ENCODE data around the gene RMC1.
"Not testable (repeated sequence)": the region's sequence is repeated elsewhere in the genome, so short reads cannot be mapped to it uniquely, and the experiment has no call there.

Gene RMC1

GRCh38 chr18:23573626-23574431 lies 70.5 kb downstream of the RMC1 start:
- Histone ChIP-seq H3K36me3 (replicated peaks; ENCODE audit: low read depth, low read length) (peaks cover 28% of the 10 kb centered on the region), H3K9ac (ENCODE audit: low read length) (no peak overlapping the region), H3K9me3 (ENCODE audit: insufficient read depth, low read length) (no peaks in the 10 kb centered on the region), H2AFZ (ENCODE audit: low read depth, low read length) (no peak overlapping the region), H3K27me3 (ENCODE audit: low read depth, low read length) (no peaks in the 10 kb centered on the region), H3K79me2 (ENCODE audit: low read length) (peaks cover 2% of the 10 kb centered on the region; the same call in 1 of the 2 replicates), H3K4me3 (ENCODE audit: low read length) (no peak overlapping the region), H3K27ac (ENCODE audit: low read length) (no peak overlapping the region), H3K4me1 (ENCODE audit: low read length) (peaks cover 7% of the 10 kb centered on the region), H3K4me2 (ENCODE audit: low read length) (no peak overlapping the region), H4K20me1 (ENCODE audit: insufficient read depth, low read length) (peaks cover 5% of the 10 kb centered on the region)
- TF ChIP-seq EZH2phosphoT487 (IDR thresholded peaks at IDR 0.05; ENCODE audit: low read depth) (no peak), CTCF (IDR thresholded peaks at IDR 0.05; ENCODE audit: low read depth, low read length) (no peak)

- Histone ChIP-seq H3K9ac (ENCODE audit: low read length) (no peak overlapping the region), H3K79me2 (ENCODE audit: low read length) (peaks cover 5% of the 10 kb centered on the region; the same call in 1 of the 2 replicates), H3K4me1 (ENCODE audit: low read length) (peaks cover 16% of the 10 kb centered on the region), H3K27me3 (ENCODE audit: low read depth, low read length) (no peaks in the 10 kb centered on the region), H2AFZ (ENCODE audit: low read depth, low read length) (no peak overlapping the region), H3K27ac (ENCODE audit: low read length) (no peak overlapping the region), H3K9me3 (ENCODE audit: insufficient read depth, low read length) (no peaks in the 10 kb centered on the region), H3K4me2 (ENCODE audit: low read length) (no peak overlapping the region), H3K36me3 (replicated peaks; ENCODE audit: low read depth, low read length) (peaks cover 23% of the 10 kb centered on the region), H4K20me1 (ENCODE audit: insufficient read depth, low read length) (peaks cover 11% of the 10 kb centered on the region), H3K4me3 (ENCODE audit: low read length) (no peak overlapping the region)
- TF ChIP-seq EZH2phosphoT487 (IDR thresholded peaks at IDR 0.05; ENCODE audit: low read depth) (no peak), CTCF (IDR thresholded peaks at IDR 0.05; ENCODE audit: low read depth, low read length) (no peak)
These were observed 71.4 kb downstream of the RMC1 start for GRCh38 chr18:23574611-23575308.

- Histone ChIP-seq H3K4me1 (ENCODE audit: low read length) (peaks cover 21% of the 10 kb centered on the region), H3K36me3 (replicated peaks; ENCODE audit: low read depth, low read length) (peaks cover 21% of the 10 kb centered on the region), H3K27me3 (ENCODE audit: low read depth, low read length) (no peaks in the 10 kb centered on the region), H2AFZ (ENCODE audit: low read depth, low read length) (no peak overlapping the region), H3K9me3 (ENCODE audit: insufficient read depth, low read length) (no peaks in the 10 kb centered on the region), H3K79me2 (ENCODE audit: low read length) (peaks cover 5% of the 10 kb centered on the region; the same call in 1 of the 2 replicates), H4K20me1 (ENCODE audit: insufficient read depth, low read length) (peaks cover 16% of the 10 kb centered on the region), H3K4me3 (ENCODE audit: low read length) (no peak overlapping the region), H3K9ac (ENCODE audit: low read length) (no peak overlapping the region), H3K4me2 (ENCODE audit: low read length) (no peak overlapping the region), H3K27ac (ENCODE audit: low read length) (no peak overlapping the region)
- no peak for TF ChIP-seq CTCF (IDR thresholded peaks at IDR 0.05; ENCODE audit: low read depth, low read length)
- no peak for TF ChIP-seq EZH2phosphoT487 (IDR thresholded peaks at IDR 0.05; ENCODE audit: low read depth)
These were observed 72.0 kb downstream of the RMC1 start for GRCh38 chr18:23575309-23575651.

GRCh38 chr18:23577521-23577920 lies 74.2 kb downstream of the RMC1 start:
- H3K9me3 ChIP-seq (ENCODE audit: insufficient read depth, low read length); H3K27ac ChIP-seq (ENCODE audit: low read length); H3K4me3 ChIP-seq (ENCODE audit: low read length); H3K4me2 ChIP-seq (ENCODE audit: low read length); H3K9ac ChIP-seq (ENCODE audit: low read length); H2AFZ ChIP-seq (ENCODE audit: low read depth, low read length); H3K79me2 ChIP-seq (ENCODE audit: low read length); H3K27me3 ChIP-seq (ENCODE audit: low read depth, low read length): not testable (repeated sequence)
- H3K4me1 ChIP-seq (ENCODE audit: low read length), result peaks cover 24% of the 10 kb centered on the region
- peaks cover 26% of the 10 kb centered on the region for H4K20me1 ChIP-seq (ENCODE audit: insufficient read depth, low read length)
- H3K36me3 ChIP-seq (replicated peaks; ENCODE audit: low read depth, low read length), result peaks cover 17% of the 10 kb centered on the region
